ENCODE results near the gene CLCN4.

DNA sequence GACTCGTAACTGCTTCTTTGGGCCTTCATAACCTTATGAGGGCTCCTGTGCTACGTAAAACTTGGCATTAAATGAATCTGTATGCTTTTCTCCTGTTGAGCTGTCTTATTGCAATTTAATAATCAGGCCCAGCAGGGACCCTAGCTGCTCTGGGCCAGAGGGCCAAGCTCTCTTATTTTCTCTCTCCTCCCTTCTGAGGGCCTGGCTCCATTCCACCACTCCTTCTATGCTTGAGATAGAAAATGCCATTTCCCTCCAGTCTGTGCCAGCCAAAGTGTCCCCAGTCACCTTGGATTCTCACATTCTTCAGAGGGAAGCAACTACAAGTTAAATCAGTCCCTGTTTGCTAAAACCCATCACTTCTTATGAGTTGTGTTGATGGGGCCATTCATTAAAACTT is 90.1 kb downstream of the CLCN4 start:
- TF ChIP-seq EZH2 (IDR thresholded peaks at IDR 0.05; ENCODE audit: borderline replicate concordance, low read depth, low read length, severe bottlenecking), result no peak
- TF ChIP-seq, protein P1, sequence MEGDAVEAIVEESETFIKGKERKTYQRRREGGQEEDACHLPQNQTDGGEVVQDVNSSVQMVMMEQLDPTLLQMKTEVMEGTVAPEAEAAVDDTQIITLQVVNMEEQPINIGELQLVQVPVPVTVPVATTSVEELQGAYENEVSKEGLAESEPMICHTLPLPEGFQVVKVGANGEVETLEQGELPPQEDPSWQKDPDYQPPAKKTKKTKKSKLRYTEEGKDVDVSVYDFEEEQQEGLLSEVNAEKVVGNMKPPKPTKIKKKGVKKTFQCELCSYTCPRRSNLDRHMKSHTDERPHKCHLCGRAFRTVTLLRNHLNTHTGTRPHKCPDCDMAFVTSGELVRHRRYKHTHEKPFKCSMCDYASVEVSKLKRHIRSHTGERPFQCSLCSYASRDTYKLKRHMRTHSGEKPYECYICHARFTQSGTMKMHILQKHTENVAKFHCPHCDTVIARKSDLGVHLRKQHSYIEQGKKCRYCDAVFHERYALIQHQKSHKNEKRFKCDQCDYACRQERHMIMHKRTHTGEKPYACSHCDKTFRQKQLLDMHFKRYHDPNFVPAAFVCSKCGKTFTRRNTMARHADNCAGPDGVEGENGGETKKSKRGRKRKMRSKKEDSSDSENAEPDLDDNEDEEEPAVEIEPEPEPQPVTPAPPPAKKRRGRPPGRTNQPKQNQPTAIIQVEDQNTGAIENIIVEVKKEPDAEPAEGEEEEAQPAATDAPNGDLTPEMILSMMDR (IDR thresholded peaks at IDR 0.05; ENCODE audit: borderline replicate concordance, extremely low read depth, low read length, poor library complexity, severe bottlenecking), result no peak

Measured in DND-41 (cell line).